D721Med (cell line): Measurements from ENCODE around the gene CGB7.

Experiments
- DNase-seq: peaks from one replicate; pipeline ENCODE4 v3.0.0; 2011; ENCODE audit warnings: low spot score; ENCODE audit not compliant: insufficient read length
- FAIRE-seq: peaks from 2 replicates; lab custom pipeline; 2011; peaks lifted over from hg19 to GRCh38; lab: Jason Lieb, UNC
- CTCF ChIP-seq: IDR thresholded peaks from 2 replicates; pipeline ENCODE4 v1.5.1; 2012; ENCODE audit warnings: mild to moderate bottlenecking, control low read depth; ENCODE audit not compliant: insufficient read depth; ENCODE audit errors: missing control alignments

Gene CGB7

GRCh38 chr19:49073514-49074378 is 16.2 kb upstream of the CGB7 start:
- peak; percentile 32 for TF ChIP-seq CTCF
- FAIRE-seq (no peak), DNase-seq (no peak)

DNA sequence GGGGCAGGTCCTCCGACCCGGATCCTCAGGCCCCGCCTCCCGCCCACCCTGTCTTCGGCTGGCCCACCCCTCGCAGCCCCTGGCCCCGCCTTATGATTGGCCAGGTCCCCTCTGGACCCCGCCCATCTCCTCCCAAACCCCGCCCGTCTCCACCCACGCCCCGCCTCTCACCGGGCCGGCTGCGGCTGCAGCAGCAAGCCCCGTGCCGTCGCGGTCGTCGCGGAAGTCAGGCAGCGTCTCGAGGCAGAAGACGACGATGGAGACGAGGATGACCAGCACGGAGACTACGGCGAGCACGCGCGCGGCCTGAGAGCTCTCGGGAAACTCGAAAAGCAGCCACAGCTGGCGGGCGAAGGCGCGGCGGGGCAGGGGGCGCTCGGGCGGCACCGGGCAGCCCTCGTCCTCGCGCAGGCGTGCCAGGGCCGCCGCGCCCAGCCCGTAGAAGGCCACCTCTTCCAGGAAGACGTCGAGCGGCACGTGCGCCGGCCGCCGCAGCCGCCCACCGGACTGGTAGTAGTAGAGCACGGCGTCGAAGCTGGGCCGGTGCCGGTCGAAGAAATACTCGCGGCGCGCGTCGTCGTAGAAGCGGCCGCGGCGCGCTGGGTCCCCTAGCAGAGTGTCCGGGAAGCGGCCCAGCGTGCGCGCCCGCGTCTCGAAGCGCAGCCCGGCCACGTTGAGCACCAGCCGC is 14.5 kb upstream of the CGB7 start:
- no peak for FAIRE-seq
- DNase-seq = peak; percentile 22
- TF ChIP-seq CTCF = peak; percentile 5

DNA sequence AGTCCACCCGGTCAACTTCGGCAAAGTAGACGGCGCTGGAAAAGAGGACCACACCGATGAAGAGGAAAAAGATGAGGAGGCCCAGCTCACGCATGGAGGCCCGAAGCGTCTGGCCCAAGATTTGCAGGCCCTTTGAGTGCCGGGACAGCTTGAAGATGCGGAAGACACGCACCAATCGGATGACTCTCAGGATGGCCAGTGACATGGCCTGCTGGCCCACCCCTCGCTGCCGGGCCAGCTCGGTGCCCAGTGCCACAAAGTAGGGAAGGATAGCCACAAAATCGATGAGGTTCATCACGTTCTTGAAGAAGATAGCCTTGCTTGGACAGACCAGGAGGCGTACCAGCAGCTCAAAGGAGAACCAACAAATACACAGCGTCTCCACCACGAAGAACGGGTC is 12.9 kb upstream of the CGB7 start:
- DNase-seq = no peak
- TF ChIP-seq CTCF = no peak
- FAIRE-seq = no peak

DNA sequence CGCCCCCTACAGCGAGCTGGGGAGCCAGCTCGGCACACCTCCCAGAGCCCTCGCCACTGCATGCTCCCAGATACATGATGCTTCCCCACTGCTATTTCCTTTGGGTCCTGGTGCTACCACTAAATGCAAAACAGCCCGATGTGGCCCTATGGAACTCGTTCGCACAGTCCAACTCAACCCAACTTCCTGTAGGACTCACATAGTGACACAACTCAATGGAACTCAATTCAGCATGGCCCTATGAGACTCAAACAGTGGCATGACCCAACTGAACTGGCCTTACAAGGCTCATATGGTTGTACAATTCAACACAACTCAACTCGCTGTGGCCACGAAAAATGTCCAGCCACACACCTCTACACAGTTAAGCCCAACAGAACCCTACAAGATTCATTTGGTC is 11.5 kb upstream of the CGB7 start:
- FAIRE-seq (no peak), DNase-seq (no peak)
- TF ChIP-seq CTCF = no peak

DNA sequence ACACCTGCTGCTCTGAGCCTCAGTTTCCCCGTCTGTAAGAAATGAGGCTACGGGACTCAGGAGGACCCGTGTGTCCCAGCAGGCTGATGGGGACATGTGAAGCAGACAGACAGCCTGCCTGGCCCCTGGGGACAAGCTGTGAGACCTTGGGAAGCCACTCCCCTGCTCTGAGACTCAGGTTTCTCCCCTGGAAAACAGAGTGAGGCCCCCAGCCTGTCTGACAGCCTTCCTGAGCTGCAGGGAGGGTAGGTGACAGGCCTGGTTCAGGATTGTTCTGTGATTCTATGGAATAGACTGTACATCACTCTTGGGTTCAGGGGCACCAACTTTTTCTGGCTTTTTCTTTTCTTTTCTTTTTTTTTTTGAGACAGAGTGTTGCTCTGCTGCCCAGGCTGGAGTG is 10.0 kb upstream of the CGB7 start:
- TF ChIP-seq CTCF = no peak
- no peak for DNase-seq
- no peak for FAIRE-seq

DNA sequence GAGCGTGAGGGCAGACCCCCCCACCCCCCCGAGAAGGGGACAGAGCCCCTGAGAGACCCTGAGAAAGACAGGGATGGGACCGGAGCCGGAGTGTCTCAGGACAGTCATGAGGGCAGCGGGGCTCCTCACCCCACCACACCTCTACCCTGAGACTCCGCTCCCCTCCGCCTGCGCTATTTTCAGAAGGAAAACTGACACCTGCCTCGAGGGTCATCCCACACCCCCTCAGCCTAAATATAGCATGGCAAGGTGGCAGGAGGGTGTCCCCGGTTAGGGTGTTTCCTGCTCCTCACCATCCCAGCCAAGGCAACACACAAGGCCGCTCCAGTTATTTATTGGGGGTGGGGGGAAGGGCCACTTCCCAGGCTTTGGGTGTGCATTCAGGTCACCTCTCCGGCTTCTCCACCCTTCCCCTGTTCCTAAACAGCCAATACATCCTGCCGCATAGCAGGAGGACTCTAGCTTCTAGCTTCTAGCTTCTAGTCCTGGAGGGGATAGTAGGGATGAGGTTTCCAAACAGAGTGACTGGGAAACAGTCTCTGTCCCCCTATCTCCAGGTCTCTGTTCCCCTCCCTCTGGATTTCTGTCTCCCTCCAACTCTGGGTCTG is 8.5 kb upstream of the CGB7 start:
- DNase-seq (no peak), FAIRE-seq (no peak)
- no peak for TF ChIP-seq CTCF
